Right ventricle myocardium inferior (tissue), 1 donor: ENCODE measurements around the gene OR2A7. TPM values are rescaled to one million over a fixed set of nuclear protein-coding genes. Genes with fewer than 3 reads are reported as not detected.
"Not testable (repeated sequence)": the region's sequence is repeated elsewhere in the genome, so short reads cannot be mapped to it uniquely, and the experiment has no call there.

ENCODE experiments used
- ATAC-seq: fragments of 200-7000 bp; cut with Tn5 transposase; one replicate; pipeline ENCODE4 v1.9.1; 2020; ENCODE audit warnings: mild to moderate bottlenecking, moderate library complexity
- DNase-seq: peaks from one replicate; pipeline ENCODE4 v3.0.0; 2021; ENCODE audit errors: missing footprints
- intact Hi-C: fragments of 100-400 bp; cut with DNase I; formaldehyde crosslinking; loops from one replicate; pipeline ENCODE4 v1.11.0; 2022
- total RNA-seq: library from RNA; stranded (reverse); fragmentation: NEBNext Ultra II Directional; extraction: Animal tissue kit (Norgen Biotek cat#: 25700); gene quantifications from one replicate; pipeline ENCODE4 v1.2.1, GENCODE V29; 2021
- donor health status: DM: no; HTN: yes; CAD: no; lungs with severe emphysema.

The OR2A7 gene
- total RNA-seq, 1 donor from 2014 or later: 0.22 TPM

DNA sequence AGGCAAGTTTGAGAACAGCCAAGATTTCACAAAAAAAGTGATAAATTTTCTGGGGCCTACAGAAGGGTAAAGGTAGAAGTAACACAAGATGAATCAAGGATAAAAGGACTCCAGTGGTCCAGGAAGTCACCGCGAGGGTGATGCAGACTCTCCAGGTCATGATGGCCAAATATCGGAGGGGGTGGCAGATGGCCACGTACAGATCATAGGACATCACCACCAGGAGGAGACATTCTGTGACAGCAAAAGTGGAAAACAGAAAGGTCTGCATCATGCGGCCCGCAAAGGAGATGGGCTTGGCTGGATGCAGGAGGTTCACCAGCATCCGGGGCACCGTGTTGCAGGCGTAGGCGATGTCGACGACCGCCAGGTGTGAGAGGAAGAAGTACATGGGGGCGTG is 5.5 kb downstream of the OR2A7 start:
- intact Hi-C loops, ATAC-seq, DNase-seq: not testable (repeated sequence)

DNA sequence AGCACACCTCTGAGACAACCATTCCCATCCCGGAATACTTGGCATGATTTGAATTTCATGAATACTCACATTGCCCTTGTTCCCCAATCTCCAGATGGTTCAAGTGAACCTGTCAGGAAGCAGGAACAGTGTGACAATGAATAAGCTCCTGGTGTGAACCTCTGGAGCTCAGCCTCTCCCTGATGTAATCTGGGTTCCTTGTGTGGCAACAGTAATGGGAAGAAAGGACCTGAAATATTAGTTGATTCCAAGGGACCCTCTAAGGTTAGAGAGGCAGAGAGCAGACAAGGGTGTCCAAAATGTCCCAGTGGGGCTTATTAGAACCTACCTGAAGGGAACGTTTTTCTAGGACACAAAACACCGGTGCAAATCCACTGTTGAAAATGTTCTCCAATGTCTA is 8.5 kb downstream of the OR2A7 start:
- intact Hi-C loops: no loop called here
- DNase-seq: no peak

DNA sequence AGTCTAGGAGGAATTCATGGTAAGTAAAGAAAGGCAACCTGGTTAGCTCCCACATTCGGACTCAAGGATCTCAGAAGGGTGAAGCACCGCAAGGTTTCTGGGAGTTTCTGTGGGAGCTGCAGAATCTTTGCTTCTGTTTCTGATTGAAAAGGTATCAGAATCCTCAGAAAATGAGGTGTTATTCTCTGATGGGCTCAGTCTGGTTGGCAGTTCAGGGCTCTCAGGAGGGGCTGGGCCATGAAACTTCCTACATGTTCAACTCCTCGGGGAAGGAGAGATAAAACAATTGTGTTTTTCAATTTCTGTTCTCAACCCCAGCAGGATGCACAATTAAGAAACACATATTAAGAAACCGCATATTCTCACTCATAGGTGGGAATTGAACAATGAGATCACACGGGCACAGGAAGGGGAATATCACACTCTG is 9.1 kb downstream of the OR2A7 start:
- intact Hi-C loops: no loop called here
- DNase-seq (peak; percentile 62), ATAC-seq (no peak)

More for the DNA sequence above, 8.5 kb downstream of the OR2A7 start:
- peak; percentile 32 for ATAC-seq

DNA sequence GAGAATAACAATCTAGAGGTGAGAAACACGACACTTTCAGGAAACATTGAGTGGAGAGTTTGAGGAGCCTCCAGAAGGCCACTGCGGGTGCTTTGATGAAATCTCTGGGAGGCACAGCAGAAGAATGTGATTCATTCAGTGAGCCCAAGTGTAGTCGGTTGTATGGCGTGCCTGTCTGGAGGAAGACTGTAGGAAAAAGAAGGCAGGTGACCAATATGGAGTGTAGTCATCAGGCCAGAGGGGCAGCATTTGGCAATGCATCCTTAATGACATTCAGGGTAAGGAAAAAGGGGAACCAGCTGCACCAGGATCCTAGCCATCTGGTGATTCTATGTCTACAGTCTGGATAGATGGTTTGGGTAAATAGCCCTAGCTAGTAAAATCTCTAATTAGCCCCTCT is 12.3 kb downstream of the OR2A7 start:
- ATAC-seq: peak; percentile 18
- intact Hi-C loops, DNase-seq: not testable (repeated sequence)

DNA sequence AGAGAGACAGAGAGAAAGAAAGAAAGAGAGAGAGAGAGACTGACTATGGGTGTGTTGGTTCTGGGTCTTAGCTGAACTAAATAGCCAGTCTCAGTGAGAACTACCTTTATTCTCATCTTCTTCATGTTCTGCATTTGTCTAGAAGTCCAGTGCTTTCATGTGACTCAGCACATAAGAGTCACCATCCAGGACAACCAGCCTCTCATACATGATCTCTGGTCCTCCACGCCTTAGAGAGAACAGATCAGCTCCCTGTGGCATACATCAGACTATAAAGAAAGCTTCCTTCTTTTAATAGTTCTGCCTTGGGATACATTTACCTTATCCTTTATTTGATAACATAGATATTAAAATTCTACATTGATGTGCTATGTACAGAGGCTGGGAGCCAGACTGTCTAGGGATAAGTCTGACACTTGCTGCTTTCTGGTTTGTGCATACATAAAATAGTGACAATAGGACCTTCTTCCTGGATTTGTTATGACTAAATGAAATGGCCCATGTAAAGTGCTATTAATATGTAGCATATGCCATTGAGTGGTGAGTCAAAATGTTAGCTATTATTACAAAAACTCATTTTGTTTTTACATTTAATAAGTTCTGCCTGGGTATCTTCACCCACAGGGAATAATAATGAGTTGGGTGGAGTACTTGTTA is 16.8 kb downstream of the OR2A7 start:
- DNase-seq, intact Hi-C loops, ATAC-seq: not testable (repeated sequence)

DNA sequence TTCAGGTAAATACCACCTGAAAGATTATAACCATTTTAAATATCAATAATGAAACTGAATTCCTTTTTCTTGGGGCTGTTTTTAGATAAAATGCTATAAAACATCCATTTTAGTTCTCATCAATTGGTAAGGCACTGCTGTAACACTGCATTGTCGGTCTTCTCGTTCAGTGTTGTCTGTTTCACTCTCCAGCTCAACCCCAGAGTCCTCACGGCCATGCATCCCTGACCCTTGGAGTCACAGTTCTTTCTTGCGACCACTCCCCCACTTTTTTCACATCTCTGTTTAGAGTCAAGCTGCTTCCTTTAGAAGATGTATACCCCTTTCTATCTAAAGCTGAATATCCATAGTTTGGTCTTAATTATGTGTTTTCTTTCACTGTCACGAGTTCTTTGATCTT is 17.6 kb downstream of the OR2A7 start:
- ATAC-seq, DNase-seq, intact Hi-C loops: not testable (repeated sequence)

DNA sequence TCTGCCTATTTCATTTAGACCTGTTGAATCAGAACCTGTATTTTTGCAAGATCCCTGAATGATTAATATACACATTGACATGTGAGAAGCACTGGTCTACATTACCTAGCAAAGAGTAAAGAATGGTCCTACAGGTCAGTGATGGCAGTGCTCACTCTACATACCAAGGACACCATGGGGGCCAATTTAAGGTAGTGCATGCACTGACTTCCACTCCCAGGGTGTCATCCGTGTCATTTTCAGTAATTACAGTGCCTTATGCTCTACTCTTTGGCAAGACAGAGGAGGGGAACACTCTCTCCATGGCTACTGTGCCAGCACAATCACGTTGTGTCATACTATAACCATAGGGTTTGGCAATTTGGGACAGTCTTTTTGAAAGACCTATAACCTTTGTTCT is 19.2 kb downstream of the OR2A7 start:
- intact Hi-C loops, ATAC-seq, DNase-seq: not testable (repeated sequence)

DNA sequence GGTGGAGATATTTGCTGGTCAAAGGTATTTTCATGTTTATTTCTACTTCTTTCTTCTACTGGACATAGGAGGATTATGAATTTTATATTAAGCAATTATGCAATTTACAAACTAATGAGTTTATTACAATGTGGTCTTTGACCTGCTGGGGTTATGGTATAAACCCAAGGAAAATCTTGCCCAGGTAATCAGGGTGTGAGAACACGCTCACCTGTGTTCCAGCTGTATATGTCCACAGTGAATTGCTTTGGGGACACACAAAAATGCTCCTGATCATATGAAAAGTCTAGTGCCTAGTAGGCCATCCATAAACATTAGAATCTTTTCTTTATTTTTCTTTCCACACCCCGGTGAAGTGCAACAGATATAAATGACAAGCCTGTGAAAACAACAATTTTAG is 25.2 kb downstream of the OR2A7 start, which contains the start of gene OR2A42:
Gene OR2A42 (minus strand): TSS at position 241 of the 400 bp plus-strand sequence. CDS start 6,762 bp downstream, outside the sequence.
- DNase-seq, ATAC-seq, intact Hi-C loops: not testable (repeated sequence)

DNA sequence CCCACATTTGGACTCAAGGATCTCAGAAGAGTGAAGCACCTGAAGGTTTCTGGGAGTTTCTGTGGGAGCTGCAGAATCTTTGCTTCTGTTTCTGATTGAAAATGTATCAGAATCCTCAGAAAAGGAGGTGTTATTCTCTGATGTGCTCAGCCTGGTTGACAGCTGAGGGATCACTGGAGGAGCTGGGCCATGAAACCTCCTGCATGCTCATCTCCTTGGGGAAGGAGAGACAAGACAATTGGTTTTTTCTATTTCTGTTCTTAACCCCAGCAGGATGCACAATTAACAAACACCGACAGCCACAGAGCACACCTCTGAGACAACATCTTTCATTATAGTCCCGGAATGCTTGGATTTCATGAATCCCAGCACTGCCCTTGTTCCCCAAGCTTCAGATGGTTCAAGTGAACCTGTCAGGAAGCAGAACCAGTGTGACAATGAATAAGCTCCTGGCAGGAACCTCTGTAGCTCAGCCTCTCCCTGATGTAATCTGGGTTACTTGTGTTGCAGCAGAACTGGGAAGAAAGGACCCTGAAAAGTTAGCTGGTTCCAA is 26.0 kb downstream of the OR2A7 start:
- DNase-seq, intact Hi-C loops: not testable (repeated sequence)
- ATAC-seq: peak; percentile 9

DNA sequence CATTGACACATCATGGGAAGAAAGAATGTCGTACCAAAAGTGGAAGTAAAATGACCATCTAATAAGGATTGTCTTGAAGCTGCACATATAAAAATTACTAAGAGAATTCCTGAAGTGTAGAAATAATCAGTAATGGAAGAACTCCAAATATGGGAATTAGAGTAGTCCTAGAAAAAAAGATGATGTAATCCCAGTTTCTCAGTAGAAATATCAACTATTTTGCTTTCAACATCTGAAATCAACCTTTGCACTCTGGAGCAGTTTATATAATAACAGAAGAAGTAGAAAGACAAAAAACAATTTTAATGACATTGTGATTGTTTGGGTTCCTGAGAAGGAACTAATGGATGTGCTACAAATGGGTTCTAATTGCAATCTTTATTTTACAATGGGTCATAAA is 31.6 kb downstream of the OR2A7 start:
- ATAC-seq, DNase-seq, intact Hi-C loops: not testable (repeated sequence)

DNA sequence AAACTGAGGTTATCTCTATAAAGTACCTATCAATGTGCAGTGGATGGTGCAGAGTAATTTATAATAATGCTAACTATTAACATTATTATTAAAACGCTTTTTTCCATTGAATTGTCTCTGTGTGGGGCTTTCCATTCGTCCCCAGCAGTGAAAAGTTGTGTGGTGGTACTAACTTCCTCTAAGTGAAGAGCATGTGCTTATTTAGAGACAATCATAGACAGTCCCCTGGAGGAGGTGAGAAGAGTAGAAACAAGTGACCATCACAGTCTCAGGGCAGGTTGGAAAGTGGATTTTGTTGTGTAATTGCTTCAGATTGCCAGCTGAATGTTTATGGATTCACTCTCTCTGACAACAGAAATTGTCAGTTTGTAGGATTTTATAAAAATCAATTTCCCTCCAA is 33.6 kb downstream of the OR2A7 start:
- ATAC-seq, intact Hi-C loops, DNase-seq: not testable (repeated sequence)

DNA sequence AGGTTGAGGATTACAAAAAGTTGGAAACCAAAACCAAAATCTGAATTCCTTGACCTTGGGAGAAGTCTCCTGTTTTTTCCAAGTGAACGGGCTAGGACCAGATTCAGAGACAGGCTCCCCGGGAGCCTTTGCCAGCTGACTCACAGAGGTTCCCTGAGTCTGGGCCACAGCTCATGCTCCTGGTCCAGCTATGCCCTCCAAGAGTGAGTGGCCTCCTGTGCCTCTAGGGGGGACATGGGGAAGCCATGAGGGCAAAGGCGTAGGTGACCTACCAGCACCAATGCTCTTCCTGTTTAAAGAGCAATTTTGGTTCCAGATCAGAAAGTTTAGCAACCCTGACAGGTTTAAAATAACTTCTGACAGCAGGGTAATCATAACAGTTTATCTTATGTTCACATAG is 35.8 kb downstream of the OR2A7 start:
- DNase-seq, ATAC-seq, intact Hi-C loops: not testable (repeated sequence)

DNA sequence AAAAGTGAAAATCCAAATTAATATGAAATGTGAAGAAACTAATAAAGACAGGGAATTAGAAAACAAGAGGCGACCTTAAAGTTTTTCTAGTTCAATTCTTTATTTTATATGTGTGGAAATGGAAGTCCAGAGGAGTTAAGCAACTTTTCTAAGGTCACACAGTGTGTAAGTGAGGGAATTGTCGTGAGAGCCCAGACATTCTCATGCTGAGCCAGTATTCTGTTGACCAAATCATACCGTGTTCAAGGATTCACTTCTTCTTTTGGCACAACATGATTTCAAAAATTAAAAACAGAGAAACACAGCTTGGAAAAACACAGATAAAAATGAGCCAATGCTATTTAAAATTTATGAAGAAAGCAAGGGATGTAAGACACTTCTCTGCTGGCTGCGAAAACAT is 37.7 kb downstream of the OR2A7 start:
- intact Hi-C loops, DNase-seq: not testable (repeated sequence)

DNA sequence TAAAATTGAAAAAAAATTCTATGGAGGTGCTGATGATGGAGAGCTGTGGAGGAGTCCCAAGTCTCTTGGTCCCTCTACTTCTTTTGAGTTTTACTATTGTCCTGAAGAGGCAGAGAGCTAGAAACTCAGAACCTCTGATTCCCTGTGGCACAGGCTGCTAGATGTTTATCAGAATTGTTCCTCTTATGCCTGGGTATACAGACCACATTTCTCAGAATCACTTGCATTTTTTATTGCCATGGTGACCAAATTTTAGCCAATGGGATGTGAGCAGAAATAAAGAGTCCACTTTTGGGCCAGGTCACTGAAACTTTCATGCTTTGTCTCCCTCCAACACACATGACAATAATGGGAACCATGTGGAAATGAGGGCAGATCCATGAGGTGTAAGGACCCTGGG is 40.9 kb downstream of the OR2A7 start:
- intact Hi-C loops, DNase-seq, ATAC-seq: not testable (repeated sequence)

More for the DNA sequence above, 37.7 kb downstream of the OR2A7 start:
- ATAC-seq: not testable (repeated sequence)

DNA sequence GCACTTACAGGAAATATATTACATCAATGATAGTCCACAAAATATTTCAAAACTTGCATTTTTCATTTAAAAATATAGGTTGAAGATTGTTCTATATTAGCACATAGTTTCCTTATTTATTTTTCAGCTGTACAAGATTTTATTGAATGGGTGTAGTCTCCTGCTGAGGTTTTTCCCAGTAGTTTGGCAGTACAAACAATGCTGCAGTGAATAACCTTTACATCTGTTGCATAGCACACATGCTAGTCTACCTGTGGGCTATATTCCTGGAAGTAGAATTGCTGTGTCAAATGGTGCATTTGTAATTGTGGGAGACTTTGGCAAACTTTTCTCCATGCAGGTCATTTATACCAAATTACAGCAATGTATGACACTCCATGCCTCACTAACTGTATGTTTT is 44.1 kb downstream of the OR2A7 start:
- ATAC-seq, DNase-seq, intact Hi-C loops: not testable (repeated sequence)

DNA sequence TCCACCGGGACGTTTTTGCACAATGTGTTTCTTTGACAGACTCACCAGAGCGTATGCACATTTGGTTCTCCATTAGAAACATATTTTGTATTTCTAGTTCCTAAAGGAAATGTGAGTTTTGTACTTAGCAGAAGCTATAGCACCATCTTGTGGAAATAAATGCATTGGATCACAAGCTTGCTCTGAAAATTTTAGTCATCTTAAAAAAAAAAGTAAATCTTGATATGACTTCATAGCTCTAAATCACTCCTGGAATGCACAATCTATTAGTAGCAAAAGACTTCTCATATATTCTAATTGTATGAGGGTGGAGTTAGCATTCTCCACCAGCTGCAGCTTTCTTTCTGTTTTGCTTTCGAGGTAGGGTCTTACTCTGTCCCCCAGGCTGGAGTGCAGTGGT is 45.4 kb downstream of the OR2A7 start:
- ATAC-seq: not testable (repeated sequence)

DNA sequence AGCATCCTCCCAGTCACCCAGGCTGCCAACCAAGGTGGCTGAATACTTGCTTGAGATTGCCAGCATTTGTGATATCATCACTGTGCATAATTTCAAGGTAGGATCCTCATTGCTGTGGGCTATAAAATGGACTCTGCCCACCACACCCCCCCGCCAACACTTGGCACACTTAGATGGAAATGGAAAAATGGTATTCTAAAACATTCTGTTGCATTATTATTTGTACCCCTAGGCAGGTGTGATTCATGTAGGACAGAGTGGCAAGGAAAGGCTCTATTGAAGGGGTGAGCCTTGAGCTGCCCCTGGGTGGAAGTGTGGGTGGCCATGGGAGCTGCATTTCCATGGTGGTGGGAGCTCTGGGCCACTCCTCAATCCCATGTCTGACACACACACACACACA is 46.0 kb downstream of the OR2A7 start:
- DNase-seq: peak; percentile 18
- ATAC-seq: peak; percentile 33
- intact Hi-C loops: not testable (repeated sequence)

More for the DNA sequence above, 45.4 kb downstream of the OR2A7 start:
- DNase-seq, intact Hi-C loops: not testable (repeated sequence)

DNA sequence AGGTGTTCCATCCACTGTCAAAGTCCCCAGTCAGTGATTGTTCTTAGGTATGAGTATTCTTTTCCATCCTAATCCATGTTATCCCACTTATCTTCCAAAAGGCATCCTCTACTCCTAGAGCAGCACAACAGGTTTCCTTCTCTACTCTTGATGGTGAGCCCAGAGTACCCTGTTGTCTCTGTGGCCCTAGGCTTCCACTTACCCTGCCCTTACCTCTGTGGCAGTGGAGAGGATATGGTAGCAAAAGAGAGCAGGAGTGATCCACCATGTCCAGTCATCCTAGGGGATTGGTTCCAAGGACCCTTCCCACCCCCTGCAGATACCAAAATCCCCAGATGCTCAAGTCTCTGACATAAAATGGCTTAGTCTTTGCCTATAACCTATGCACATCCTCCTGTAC is 47.4 kb downstream of the OR2A7 start:
- intact Hi-C loops: not testable (repeated sequence)
- peak; percentile 7 for ATAC-seq

More for the DNA sequence above, 47.4 kb downstream of the OR2A7 start:
- DNase-seq: not testable (repeated sequence)
